BE2C (cell line): ENCODE results near the gene GABBR2.
A peak's percentile ranks its signal among the peaks of the same experiment; 100 is the strongest.

Experiments used
- DNase-seq: peaks from one replicate; pipeline ENCODE4 v3.0.0-alpha.2; 2020
- H3K27me3 ChIP-seq: fragments of 250-450 bp; sonication (Bioruptor Pico); 2 replicates; pipeline ENCODE4 v1.5.1; 2020; ENCODE audit warnings: mild to moderate bottlenecking
- H3K36me3 ChIP-seq: fragments of 250-450 bp; sonication (Bioruptor Pico); 2 replicates; pipeline ENCODE4 v1.5.1; 2020; ENCODE audit warnings: mild to moderate bottlenecking
- H3K4me1 ChIP-seq: fragments of 250-450 bp; sonication (Bioruptor Pico); 2 replicates; pipeline ENCODE4 v1.5.1; 2020
- H3K4me3 ChIP-seq: 2 replicates; pipeline ENCODE4 v1.5.1; 2011; ENCODE audit warnings: low read depth, low read length
- H3K9me3 ChIP-seq: fragments of 250-450 bp; sonication (Bioruptor Pico); 2 replicates; pipeline ENCODE4 v1.5.1; 2020
- TF ChIP-seq, protein P1 (sequence below): IDR thresholded peaks from 2 replicates; pipeline ENCODE4 v1.5.1; 2012; ENCODE audit warnings: mild to moderate bottlenecking, low read depth, low read length

GABBR2 gene

DNA sequence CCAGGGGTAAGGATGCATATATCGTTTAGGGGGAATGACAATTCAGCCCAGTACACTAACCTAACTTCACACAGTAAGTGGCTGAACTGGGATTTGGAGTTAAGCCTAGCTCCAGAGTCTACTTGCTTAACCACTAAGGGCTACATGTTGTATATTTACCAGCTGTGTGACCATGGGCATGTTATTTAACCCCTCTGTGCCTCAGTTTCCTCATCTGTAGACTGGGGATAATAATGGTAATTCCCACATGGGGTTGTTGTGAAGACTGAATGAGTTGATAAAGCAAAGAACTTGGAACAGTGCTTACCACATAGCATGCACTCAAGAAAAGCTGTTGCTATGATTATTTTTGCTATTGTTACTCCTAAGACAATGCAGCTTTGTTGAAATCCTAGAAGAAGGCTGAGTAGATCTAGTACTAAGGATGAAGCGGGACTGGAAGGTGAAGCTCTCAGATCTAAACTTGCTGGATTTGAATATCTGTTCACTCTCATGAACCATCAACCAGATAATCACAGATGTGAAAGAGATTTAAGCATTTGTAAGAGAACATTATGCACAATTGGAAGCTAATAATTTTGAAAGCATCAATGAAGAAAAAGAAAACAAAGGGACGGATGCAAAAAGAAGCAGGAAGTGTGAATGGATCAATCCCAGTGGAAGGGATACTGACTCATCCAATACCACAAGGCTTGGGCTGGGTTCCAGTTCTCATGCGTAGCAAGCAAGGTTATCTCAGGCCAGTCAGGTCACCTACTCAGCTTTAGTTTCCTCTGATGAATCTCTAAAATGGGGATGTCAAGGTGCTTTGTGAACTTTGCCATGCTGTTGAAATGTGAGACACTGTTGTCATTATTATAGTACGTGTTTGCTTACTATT, 374.8 kb downstream of the GABBR2 start:
- TF ChIP-seq, protein P1, sequence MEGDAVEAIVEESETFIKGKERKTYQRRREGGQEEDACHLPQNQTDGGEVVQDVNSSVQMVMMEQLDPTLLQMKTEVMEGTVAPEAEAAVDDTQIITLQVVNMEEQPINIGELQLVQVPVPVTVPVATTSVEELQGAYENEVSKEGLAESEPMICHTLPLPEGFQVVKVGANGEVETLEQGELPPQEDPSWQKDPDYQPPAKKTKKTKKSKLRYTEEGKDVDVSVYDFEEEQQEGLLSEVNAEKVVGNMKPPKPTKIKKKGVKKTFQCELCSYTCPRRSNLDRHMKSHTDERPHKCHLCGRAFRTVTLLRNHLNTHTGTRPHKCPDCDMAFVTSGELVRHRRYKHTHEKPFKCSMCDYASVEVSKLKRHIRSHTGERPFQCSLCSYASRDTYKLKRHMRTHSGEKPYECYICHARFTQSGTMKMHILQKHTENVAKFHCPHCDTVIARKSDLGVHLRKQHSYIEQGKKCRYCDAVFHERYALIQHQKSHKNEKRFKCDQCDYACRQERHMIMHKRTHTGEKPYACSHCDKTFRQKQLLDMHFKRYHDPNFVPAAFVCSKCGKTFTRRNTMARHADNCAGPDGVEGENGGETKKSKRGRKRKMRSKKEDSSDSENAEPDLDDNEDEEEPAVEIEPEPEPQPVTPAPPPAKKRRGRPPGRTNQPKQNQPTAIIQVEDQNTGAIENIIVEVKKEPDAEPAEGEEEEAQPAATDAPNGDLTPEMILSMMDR: no peak
- Histone ChIP-seq H3K36me3 (no peaks in the 10 kb centered on the region), H3K4me1 (peaks cover 14% of the 10 kb centered on the region), H3K9me3 (no peaks in the 10 kb centered on the region), H3K4me3 (no peak overlapping the region), H3K27me3 (no peaks in the 10 kb centered on the region)
- DNase-seq: no peak

- DNase-seq: peak; percentile 51
- H3K4me1 ChIP-seq: peaks cover 14% of the 10 kb centered on the region
Observed at GRCh38 chr9:98332405-98332831, 376.3 kb downstream of the GABBR2 start.

DNA sequence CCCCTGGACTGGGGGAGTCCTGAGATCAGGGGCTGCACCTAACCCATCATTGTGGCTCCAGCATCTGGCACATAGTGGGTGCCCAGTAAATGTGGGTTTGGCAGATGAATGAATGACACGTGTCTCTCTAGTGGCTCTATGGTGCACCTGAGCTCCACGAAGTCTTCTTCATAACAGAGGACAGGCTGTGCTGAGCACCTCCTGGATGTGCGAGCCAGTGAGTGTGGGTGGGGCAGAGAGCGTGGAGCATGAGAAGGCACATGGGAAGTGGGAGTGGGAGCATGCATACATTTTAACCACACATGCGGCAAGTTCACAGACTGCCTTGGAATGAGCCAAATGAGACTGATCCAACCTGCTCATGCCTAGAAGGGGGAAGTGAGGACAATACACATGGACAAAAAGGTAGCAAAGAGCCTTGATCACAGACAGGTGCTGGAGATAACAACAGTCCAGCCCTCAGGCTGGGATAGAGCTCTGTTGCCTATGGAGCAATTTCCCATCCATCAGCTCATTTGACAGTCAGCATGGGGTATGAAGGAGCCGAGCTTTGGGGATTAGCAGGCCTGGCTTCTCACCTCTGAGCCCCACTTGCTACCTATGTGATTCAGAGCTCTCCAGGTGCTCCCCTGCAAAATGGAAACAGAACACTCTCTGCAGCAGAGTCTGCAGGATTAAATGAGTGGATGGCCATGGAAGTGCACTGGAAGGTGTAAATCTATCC, 377.0 kb downstream of the GABBR2 start:
- Histone ChIP-seq H3K4me3 (no peak overlapping the region), H3K27me3 (no peaks in the 10 kb centered on the region), H3K9me3 (no peaks in the 10 kb centered on the region), H3K4me1 (peaks cover 14% of the 10 kb centered on the region), H3K36me3 (no peaks in the 10 kb centered on the region)
- TF ChIP-seq, protein P1: no peak
- DNase-seq: no peak

More at GRCh38 chr9:98332405-98332831, 376.3 kb downstream of the GABBR2 start:
- H3K27me3 ChIP-seq: no peaks in the 10 kb centered on the region
- TF ChIP-seq, protein P1: no peak
- H3K9me3 ChIP-seq: no peaks in the 10 kb centered on the region
- H3K36me3 ChIP-seq: no peaks in the 10 kb centered on the region
- H3K4me3 ChIP-seq: no peak overlapping the region

DNA sequence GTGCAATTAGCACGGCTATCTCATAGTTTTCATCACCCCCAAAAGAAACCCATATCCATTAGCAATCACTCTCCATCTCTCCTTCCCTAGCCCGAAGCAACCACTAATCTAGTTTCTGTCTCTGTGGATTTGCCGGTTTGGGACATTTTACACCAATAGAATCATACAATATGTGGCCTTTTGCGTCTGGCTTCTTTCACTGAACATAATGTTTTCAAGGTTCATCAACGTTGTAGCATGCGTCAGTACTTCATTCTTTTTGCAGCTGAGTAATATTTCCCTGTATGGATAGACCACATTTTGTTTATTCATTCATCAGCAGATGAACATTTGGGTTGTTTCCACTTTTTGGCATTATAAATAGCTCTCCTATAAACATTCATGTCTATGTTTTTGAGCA, 377.9 kb downstream of the GABBR2 start:
- Histone ChIP-seq H3K27me3 (no peaks in the 10 kb centered on the region), H3K36me3 (no peaks in the 10 kb centered on the region), H3K4me3 (no peak overlapping the region), H3K9me3 (no peaks in the 10 kb centered on the region), H3K4me1 (peaks cover 14% of the 10 kb centered on the region)
- no peak for DNase-seq
- TF ChIP-seq, protein P1: no peak

DNA sequence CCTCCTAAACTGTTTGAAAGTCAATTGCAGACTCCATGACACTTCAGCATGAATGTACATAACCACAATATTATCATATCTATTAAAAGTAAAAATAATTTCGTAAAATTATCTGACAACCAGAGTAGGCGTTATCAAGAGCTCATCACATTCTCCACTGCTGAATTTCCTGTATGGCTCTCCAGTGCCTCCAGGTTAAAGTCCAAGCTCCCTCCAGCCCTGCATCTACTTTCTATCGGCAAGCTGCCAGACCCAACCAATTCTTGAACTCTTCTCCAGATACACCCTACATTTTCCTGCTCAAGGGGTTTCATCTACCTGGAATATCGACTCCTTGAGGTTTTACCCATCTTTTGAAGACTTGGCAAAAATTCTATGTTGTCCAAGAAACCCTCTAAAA, 378.8 kb downstream of the GABBR2 start:
- no peaks in the 10 kb centered on the region for H3K27me3 ChIP-seq
- no peak overlapping the region for H3K4me3 ChIP-seq
- DNase-seq: no peak
- no peaks in the 10 kb centered on the region for H3K9me3 ChIP-seq
- peaks cover 14% of the 10 kb centered on the region for H3K4me1 ChIP-seq
- TF ChIP-seq, protein P1: no peak
- no peaks in the 10 kb centered on the region for H3K36me3 ChIP-seq

DNA sequence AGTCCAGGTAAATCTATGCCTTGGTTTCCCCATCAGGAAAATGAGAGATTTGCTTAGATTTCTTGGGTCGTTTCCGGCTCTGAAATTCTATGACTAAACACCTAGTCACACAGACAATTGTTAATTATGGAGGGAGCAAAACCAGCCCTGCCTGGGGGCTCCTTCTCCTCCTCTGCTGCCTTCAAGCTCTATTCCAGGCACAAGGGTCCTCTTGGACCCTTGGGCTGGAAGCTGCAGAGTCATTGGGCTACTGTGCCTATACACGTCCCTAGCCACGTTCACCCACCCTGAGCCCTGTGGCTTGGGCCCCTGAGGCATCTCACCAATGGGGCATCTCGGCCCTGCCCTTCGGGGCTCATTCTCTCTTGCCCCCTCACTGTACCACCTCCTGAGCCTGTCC, 379.5 kb downstream of the GABBR2 start:
- Histone ChIP-seq H3K27me3 (no peaks in the 10 kb centered on the region), H3K4me1 (peaks cover 14% of the 10 kb centered on the region), H3K4me3 (no peak overlapping the region), H3K9me3 (no peaks in the 10 kb centered on the region), H3K36me3 (no peaks in the 10 kb centered on the region)
- no peak for DNase-seq
- TF ChIP-seq, protein P1: no peak
